Fibroblast of pulmonary artery (primary cell): ENCODE data around the gene DHRS1.

Experiments used
- DNase-seq: peaks from one replicate; pipeline ENCODE4 v3.0.0-alpha.2; 2010; ENCODE audit warnings: low read depth
- H3K4me3 ChIP-seq: replicated peaks from 2 replicates; pipeline ENCODE4 v1.5.1; 2011; ENCODE audit warnings: low read depth, mild to moderate bottlenecking, control low read depth, low read length, moderate library complexity
- CTCF ChIP-seq: IDR thresholded peaks from 2 replicates; pipeline ENCODE4 v1.5.1; 2011; ENCODE audit warnings: mild to moderate bottlenecking, control low read depth, low read length, inconsistent platforms; ENCODE audit errors: missing control alignments

The DHRS1 gene

GRCh38 chr14:24312736-24313507 is 13.3 kb upstream of the DHRS1 start:
- no peak overlapping the region for H3K4me3 ChIP-seq
- DNase-seq, result peak; percentile 51
- TF ChIP-seq CTCF, result no peak

GRCh38 chr14:24311837-24312615 is 12.4 kb upstream of the DHRS1 start:
- TF ChIP-seq CTCF, result no peak
- no peak overlapping the region for H3K4me3 ChIP-seq
- DNase-seq, result peak; percentile 47

- TF ChIP-seq CTCF, result no peak
- peak; percentile 82 for DNase-seq
- no peak within 1 kb of the TSS for H3K4me3 ChIP-seq
Observed at GRCh38 chr14:24310646-24311604, 11.3 kb upstream of the DHRS1 start, which contains the start of gene LTB4R. TSS of gene LTB4R (plus strand) at chr14:24311502. CDS start at chr14:24315652, 4,150 bp downstream.

- TF ChIP-seq CTCF, result no peak
- no peak overlapping the region for H3K4me3 ChIP-seq
- DNase-seq, result no peak
Observed at GRCh38 chr14:24310265-24310645, 10.7 kb upstream of the DHRS1 start.

GRCh38 chr14:24309538-24310264 is 10.1 kb upstream of the DHRS1 start, which contains the start of gene LTB4R2:
TSS of gene LTB4R2 (plus strand) at chr14:24310140. CDS start at chr14:24310665, 525 bp downstream.
- DNase-seq, result no peak
- no peak within 1 kb of the TSS for H3K4me3 ChIP-seq
- no peak for TF ChIP-seq CTCF
